ENCODE results near the gene MEGF11. TPM values are rescaled to one million over a fixed set of nuclear protein-coding genes. Genes with fewer than 3 reads are reported as not detected.

Gene MEGF11
- total RNA-seq, 1 donor from 2014 or later: 0.10 TPM

- DNase-seq: no peak
Measured at GRCh38 chr15:66239514-66239913, 14.0 kb downstream of the MEGF11 start.

- no peak for DNase-seq
Measured at GRCh38 chr15:66238318-66238717, 15.2 kb downstream of the MEGF11 start.

GRCh38 chr15:66237513-66238235 is 15.9 kb downstream of the MEGF11 start:
- DNase-seq: no peak

- no peak for DNase-seq
Measured at GRCh38 chr15:66236806-66237375, 16.7 kb downstream of the MEGF11 start.

- DNase-seq: no peak
Measured at GRCh38 chr15:66235866-66236265, 17.7 kb downstream of the MEGF11 start.

- DNase-seq: no peak
Measured at GRCh38 chr15:66234798-66235197, 18.8 kb downstream of the MEGF11 start.

GRCh38 chr15:66233487-66234415 is 19.8 kb downstream of the MEGF11 start:
- no peak for DNase-seq

- DNase-seq: no peak
Measured at GRCh38 chr15:66232267-66232625, 21.3 kb downstream of the MEGF11 start.

GRCh38 chr15:66231394-66232266 is 21.9 kb downstream of the MEGF11 start:
- DNase-seq: no peak

- DNase-seq: no peak
Measured at GRCh38 chr15:66229790-66230465, 23.6 kb downstream of the MEGF11 start.

GRCh38 chr15:66228807-66229735 is 24.5 kb downstream of the MEGF11 start:
- DNase-seq: no peak

GRCh38 chr15:66226736-66227135 is 26.8 kb downstream of the MEGF11 start:
- no peak for DNase-seq

GRCh38 chr15:66225656-66226274 is 27.8 kb downstream of the MEGF11 start:
- DNase-seq: no peak

- DNase-seq: peak; percentile 13
Measured at GRCh38 chr15:66224946-66225345, 28.6 kb downstream of the MEGF11 start.

GRCh38 chr15:66222273-66223198 is 31.0 kb downstream of the MEGF11 start:
- DNase-seq: no peak

- DNase-seq: peak; percentile 29
Measured at GRCh38 chr15:66221126-66221525, 32.4 kb downstream of the MEGF11 start.

GRCh38 chr15:66220601-66221000 is 32.9 kb downstream of the MEGF11 start:
- DNase-seq: no peak

- peak; percentile 20 for DNase-seq
Measured at GRCh38 chr15:66219339-66219738, 34.2 kb downstream of the MEGF11 start.

GRCh38 chr15:66216806-66217205 is 36.7 kb downstream of the MEGF11 start:
- DNase-seq: no peak

All from tongue (tissue), 2 donors.